Esophagus squamous epithelium (tissue), 4 donors: Measurements from ENCODE around the gene ZNF284.

ENCODE experiments used
- POLR2A ChIP-seq, 4 donors: fragments of 450-650 bp; IDR thresholded peaks; one replicate each; pipeline ENCODE4 v1.6.1; 2017; ENCODE audit warnings: antibody characterized with exemption in 4 of 4, mild to moderate bottlenecking in 4 of 4, moderate library complexity in 3 of 4
- TF ChIP-seq, protein P1 (sequence below), 6 experiments: fragments of 450-650 bp in 4 of 6; fragments of 200-600 bp in 2 of 6; sonication (generic) in 2 of 6; IDR thresholded peaks; one replicate each; pipeline ENCODE4 v1.5.1; 2016 to 2019; ENCODE audit warnings: antibody characterized with exemption in 6 of 6, mild to moderate bottlenecking in 4 of 6, moderate library complexity in 4 of 6

DNA sequence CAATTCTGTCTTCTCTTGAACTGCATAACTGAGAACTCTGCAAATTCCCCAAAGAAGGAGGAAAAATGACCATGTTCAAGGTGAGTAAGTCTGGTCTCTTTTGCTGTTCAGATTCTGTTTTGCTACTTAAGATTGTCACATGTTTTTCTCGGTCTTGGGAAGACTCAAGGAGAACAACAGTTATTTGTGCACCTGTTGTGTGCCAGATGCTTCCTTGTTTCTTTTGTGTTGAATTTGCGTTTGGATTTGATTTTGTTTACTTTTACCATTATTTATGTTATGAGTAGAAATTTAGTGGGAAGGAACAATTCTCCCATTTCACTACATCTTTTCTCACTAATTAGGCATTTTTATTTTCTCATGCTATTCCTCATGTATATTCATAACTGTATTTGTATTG lies 4.4 kb downstream of the ZNF284 start:
- TF ChIP-seq POLR2A (IDR thresholded peaks at IDR 0.05): no peak
- TF ChIP-seq, protein P1, sequence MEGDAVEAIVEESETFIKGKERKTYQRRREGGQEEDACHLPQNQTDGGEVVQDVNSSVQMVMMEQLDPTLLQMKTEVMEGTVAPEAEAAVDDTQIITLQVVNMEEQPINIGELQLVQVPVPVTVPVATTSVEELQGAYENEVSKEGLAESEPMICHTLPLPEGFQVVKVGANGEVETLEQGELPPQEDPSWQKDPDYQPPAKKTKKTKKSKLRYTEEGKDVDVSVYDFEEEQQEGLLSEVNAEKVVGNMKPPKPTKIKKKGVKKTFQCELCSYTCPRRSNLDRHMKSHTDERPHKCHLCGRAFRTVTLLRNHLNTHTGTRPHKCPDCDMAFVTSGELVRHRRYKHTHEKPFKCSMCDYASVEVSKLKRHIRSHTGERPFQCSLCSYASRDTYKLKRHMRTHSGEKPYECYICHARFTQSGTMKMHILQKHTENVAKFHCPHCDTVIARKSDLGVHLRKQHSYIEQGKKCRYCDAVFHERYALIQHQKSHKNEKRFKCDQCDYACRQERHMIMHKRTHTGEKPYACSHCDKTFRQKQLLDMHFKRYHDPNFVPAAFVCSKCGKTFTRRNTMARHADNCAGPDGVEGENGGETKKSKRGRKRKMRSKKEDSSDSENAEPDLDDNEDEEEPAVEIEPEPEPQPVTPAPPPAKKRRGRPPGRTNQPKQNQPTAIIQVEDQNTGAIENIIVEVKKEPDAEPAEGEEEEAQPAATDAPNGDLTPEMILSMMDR (IDR thresholded peaks at IDR 0.05): no peak
